NCI-H1417 treated with DMSO at 0.1 percent for 48 hours (cell line): Measurements from ENCODE around the gene ATOX1.
A peak's percentile ranks its signal among the peaks of the same experiment; 100 is the strongest.
"Not testable (repeated sequence)": the region's sequence is repeated elsewhere in the genome, so short reads cannot be mapped to it uniquely, and the experiment has no call there.

Source experiments
- DNase-seq: peaks from one replicate; lab custom pipeline; 2025; lab: John Stamatoyannopoulos, UW

Gene ATOX1

DNA sequence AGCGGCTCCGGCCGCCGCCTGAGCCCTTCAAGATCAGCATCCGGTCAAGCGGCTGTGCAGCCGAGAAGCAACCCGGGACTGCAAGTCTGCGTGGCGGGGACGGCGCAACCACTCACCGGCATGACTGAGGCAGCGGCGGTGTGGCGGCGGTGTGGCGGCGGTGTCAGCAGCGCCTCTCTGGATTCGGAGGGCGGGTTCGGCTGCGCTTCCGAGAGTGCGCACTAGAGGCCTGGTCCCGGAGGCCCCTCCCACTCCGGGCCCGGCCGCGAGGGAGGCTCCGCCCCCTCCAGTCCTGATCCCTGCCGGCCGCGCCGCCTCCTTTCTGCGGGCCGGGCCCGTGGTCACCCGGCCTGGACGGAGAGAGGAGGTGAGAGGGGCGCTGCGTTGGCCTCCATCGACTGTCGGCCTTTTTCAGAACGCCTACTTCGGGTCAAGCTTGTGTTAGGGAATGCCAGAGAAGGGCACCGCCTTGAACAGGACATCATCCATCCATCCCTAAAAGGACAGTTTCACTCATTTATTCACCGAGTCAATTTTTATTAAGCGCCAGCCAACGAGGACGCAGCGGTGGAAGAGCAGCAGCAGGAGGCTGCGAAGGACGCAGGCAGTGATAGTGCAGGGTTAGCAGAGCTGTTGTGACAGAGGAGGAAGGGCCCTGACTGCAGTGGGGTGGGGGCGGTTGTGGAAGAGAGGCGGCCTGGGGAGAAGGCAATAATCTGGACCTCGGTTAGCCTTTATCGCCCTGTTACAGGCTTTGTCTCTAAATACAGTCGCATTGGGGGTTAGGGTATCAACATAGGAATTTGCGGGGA is at the start of gene ATOX1:
Gene ATOX1 (minus strand): TSS at position 202 of the 812 bp plus-strand sequence. CDS start 80 bp downstream, at position 122.
- DNase-seq = peak; percentile 38

DNA sequence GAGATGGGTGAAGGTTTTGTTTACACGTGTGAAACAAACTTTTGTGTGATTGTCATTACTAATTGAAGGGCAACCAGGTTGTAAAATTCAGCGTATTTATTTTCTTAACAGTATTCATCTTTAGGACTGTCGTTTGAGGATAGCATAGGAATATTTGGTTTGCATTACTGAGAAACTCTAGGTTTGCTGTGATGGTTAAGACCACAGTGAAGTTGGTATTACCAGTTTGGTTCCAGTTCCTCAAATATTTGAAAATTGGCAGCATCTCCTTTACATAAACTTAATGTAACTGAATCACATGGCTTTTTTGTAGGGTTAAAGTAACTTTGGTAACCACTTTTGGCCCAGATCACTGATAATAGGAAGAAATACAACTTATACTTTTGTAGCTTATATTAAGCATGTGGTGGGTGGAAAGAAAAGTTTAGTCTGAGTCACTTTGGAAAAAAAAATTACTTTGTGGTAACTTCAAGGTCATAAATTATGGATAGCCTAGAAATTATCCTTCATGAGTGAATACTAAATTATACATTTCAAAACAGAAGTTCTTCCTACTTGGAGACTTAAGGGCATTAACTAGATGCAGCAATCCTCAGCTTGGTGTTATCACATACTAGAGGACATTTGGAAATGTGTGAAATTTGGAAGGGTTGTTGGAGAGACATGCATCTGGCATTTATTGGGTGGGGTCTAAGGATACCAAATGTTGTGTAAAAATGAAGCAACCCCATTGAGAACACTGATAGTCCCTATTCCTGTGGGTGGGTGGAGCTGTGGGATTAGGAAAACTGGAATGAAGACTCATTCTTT is 47.2 kb upstream of the ATOX1 start:
- DNase-seq = no peak

- no peak for DNase-seq
Observed at GRCh38 chr5:151800532-151800931, 42.1 kb upstream of the ATOX1 start.

DNA sequence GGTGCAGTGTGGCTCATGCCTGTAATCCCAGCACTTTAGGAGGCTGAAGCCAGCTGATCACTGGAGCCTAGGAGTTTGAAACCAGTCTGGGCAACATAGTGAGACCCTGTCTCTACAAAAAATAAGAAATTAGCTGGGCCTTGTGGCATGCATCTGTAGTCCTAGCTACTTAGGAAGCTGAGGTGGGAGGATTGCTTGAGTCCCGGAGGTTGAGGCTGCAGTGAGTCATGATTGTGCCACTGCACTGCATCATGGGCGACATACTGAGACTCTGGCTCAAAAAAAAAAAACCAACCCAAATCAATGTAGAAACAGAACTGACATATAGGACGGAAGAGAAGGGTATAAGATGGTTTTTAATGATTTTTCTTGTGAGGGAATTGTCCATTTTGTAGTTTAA is 41.0 kb upstream of the ATOX1 start:
- no peak for DNase-seq

DNA sequence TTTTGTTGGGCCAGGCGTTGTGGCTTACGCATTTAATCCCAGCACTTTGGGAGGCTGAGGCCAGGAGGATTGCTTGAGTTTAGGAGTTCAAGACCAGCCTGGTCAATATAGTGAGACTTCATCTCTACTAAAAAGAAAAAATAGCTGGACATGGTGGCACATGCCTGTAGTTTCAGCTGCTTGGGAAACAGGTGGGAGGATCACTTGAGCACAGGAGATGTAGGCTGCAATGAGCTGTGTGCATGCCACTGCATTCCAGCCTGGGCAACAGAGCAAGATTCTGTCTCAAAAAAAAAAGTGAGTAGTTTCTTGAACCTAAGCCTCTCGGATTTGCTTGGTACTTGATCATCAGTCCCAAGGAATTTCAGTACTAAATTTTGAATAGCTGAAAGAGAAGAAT is 40.2 kb upstream of the ATOX1 start:
- no peak for DNase-seq

- DNase-seq = no peak
Observed at GRCh38 chr5:151795426-151795825, 37.0 kb upstream of the ATOX1 start.

- no peak for DNase-seq
Observed at GRCh38 chr5:151793358-151793757, 34.9 kb upstream of the ATOX1 start.

- DNase-seq = no peak
Observed at GRCh38 chr5:151787817-151788216, 29.4 kb upstream of the ATOX1 start.

- DNase-seq = no peak
Observed at GRCh38 chr5:151786468-151786867, 28.0 kb upstream of the ATOX1 start.

- DNase-seq = no peak
Observed at GRCh38 chr5:151784141-151784540, 25.7 kb upstream of the ATOX1 start.

DNA sequence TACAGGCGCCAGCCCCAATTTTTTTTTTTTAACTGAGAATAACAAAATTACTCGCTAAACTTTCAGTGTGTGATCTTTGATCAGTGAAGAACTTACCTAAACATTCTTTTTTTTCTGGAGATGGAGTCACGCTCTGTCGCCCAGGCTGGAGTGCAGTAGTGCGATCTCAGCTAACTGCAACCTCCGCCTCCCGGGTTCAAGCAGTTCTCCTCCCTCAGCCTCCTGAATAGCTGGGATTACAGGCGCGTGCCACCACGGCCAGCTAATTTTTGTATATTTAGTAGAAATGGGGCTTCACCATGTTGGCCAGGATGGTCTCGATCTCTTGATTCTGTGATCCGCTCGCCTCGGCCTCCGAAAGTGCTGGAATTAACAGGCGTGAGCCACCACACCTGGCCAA is 25.2 kb upstream of the ATOX1 start:
- not testable (repeated sequence) for DNase-seq

DNA sequence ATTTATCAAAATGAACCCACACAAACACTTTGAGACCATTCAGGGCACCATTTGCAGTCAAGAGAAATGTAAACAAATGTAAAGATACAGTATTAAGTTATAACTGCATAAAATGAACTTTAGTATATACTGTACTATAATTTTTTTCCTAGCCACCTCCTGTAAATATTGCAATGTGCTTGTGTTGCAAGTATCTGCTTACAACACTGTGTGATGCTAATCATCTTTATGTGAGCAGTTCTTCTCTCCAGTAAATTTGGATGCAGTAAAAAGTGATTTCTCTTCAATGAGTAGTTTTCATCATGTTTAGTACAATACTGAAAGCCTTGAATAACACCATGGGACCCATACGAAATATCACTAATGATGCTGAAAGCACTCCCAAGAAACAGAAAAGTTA is 22.8 kb upstream of the ATOX1 start:
- DNase-seq = no peak

- no peak for DNase-seq
Observed at GRCh38 chr5:151780348-151780747, 21.9 kb upstream of the ATOX1 start.

- no peak for DNase-seq
Observed at GRCh38 chr5:151779531-151780125, 21.2 kb upstream of the ATOX1 start.

DNA sequence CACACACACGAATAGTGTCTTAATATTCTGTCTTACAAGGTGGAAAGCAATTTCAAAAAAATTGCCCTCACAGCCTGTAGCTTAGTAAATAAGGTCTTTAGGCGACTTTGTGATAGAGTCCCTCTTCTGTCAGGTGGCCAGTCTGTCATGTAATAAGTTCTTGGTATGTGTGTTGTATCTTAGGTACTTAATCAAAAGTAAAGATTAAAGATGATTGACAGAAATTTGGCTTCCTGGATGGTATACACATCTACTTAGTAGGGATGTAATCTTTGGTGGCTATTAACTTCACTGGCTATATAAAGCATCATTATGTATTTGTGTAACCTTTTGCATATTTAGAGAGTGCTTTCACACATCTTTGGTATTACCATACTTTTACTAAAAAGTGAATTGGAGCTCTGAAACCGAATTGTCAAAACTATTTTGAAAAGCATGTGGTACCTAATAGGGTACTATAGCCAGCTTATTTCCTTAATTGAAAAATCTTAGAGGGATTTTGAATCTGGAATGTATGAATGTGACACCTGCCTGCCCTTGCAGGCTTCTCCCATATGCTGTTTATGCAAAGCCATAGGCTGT is 16.7 kb upstream of the ATOX1 start:
- no peak for DNase-seq

- DNase-seq = no peak
Observed at GRCh38 chr5:151773951-151774350, 15.5 kb upstream of the ATOX1 start.

DNA sequence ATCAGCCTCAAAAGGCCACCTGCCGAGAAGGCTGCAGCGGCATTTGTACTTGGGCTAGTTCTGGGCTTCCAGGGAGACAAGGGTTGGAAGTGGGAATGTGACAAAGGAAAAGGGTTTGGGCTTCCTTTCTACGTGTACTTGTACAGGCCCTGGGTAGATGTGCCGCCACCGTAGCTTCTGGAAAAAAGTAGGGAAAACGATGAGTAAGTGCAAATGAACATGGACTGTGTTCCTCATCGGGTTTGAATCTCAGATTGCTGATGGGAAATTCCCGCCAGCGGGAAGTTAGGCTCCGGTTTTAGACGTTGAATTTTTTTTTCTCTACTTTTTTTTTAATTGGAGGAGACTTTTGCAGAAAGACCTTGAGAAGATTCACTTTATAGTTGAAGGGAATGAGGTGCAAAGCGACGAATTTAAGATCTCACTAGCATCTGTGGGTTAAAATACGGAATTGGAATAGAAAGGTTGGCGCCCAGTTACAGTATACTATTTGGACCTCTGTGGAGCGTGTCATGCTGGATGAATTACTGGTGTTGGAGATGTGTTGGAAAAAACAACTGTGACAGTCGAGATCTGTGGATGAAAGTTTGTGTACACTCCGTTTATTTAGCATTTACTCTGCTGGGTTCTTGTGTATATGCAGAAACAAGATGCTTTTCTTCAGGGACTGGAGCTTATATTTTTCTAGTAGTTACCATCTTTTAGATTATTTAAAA is 14.6 kb upstream of the ATOX1 start:
- no peak for DNase-seq

DNA sequence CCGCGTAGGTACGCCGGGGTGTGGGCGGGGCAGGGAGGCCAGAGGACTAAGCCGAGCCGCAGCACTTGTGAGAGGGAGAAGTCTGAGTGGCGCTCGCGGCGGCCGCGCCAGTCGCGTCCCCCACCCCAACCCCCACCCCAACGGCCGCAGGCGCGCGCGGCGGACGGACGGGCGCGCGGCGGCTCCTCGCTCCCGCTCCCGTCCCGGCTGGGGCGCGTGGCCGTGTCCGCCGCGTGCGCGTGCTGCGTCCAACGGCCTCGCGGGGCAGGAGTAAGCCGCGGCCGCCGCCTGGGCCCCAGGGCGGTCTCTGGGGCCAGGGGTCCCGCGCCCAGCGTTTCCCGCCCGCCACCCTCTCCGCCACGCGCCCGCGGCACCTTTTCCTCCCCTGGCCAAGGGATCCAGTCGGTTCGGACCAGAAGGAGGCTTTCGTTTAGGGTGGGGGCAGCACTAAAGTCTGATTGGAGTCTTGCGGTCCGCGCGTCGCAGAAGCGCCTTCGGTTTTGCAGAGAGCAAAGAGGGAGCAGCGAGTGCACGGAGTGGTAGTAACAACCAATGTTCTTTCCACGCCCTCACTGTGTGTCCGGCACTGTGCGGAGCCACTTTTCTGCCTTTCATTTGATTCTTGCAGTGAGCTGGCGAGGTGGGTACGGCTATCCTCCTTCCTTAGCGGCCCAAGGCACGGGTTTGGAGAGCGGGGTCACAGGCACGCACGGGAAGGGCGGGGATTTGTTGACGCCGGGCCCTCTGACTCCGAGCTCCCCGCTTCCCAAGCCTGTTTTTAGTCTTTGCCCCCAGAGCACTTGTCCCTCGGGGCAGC is 13.8 kb upstream of the ATOX1 start:
- no peak for DNase-seq

GRCh38 chr5:151771259-151772028 is 13.0 kb upstream of the ATOX1 start, which contains the start of gene G3BP1:
Gene G3BP1 (plus strand): TSS chr5:151771954. CDS start chr5:151786621, 14,667 bp downstream.
- DNase-seq = peak; percentile 95
